Activated naive CD4-positive, alpha-beta T cell treated with anti-CD3 and anti-CD28 coated beads, Interleukin-2, amount 10 ng/mL, durations not matched to agents 7 days and 5 days (primary cell): ENCODE measurements around the gene CLDN14.

ENCODE experiments used
- CTCF ChIA-PET: fragments of 350-600 bp; sonication (Branson Sonifier 250); formaldehyde crosslinking; loops from one replicate; lab custom pipeline; 2021; ENCODE audit warnings: antibody characterized with exemption; lab: Charles Lee
- DNase-seq: peaks from one replicate; pipeline ENCODE4 v3.0.0-alpha.2; 2020
- H3K27ac Mint-ChIP-seq: one replicate; pipeline ENCODE4 v1.8.0; 2021; ENCODE audit warnings: mild to moderate bottlenecking, moderate library complexity, mixed read lengths
- H3K27me3 Mint-ChIP-seq: one replicate; pipeline ENCODE4 v1.8.0; 2021; ENCODE audit warnings: mild to moderate bottlenecking, mixed read lengths
- H3K36me3 Mint-ChIP-seq: one replicate; pipeline ENCODE4 v1.8.0; 2021; ENCODE audit warnings: mixed read lengths
- H3K4me1 Mint-ChIP-seq: one replicate; pipeline ENCODE4 v1.8.0; 2021; ENCODE audit warnings: mixed read lengths
- H3K4me3 Mint-ChIP-seq: one replicate; pipeline ENCODE4 v1.8.0; 2021; ENCODE audit warnings: mild to moderate bottlenecking, moderate library complexity, mixed read lengths
- H3K9me3 Mint-ChIP-seq: one replicate; pipeline ENCODE4 v1.8.0; 2021; ENCODE audit warnings: mixed read lengths

Gene CLDN14

GRCh38 chr21:36509973-36510664, 30.2 kb upstream of the CLDN14 start:
- CTCF ChIA-PET: no interaction called here
- H3K4me1 Mint-ChIP-seq: peaks cover 3% of the 10 kb centered on the region
- H3K36me3 Mint-ChIP-seq: no peaks in the 10 kb centered on the region
- H3K27me3 Mint-ChIP-seq: peaks cover 11% of the 10 kb centered on the region
- DNase-seq: no peak
- no peak overlapping the region for H3K4me3 Mint-ChIP-seq
- no peak overlapping the region for H3K27ac Mint-ChIP-seq
- H3K9me3 Mint-ChIP-seq: no peaks in the 10 kb centered on the region

DNA sequence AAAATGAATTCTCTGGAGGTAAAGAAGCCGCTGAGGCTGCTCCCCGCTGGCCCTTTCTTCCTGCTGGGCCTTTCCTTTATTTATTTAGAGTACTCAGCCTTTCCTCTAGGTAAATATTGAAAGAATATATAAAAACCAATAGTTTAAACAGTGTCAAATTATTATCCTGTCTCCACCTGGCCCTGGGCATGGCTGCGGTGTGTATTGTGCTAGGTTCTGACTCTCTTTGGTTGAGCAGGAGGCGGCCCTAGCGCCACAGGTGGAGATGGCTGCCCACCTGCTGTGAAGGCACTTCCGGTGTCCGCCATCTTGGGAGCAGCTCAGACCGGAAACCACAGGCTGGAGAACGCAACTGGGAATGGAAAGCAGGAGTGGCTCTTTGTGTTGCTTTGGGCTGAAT, 29.0 kb upstream of the CLDN14 start:
- peaks cover 18% of the 10 kb centered on the region for H3K27me3 Mint-ChIP-seq
- peaks cover 3% of the 10 kb centered on the region for H3K4me1 Mint-ChIP-seq
- no peak overlapping the region for H3K4me3 Mint-ChIP-seq
- H3K36me3 Mint-ChIP-seq: no peaks in the 10 kb centered on the region
- CTCF ChIA-PET: no interaction called here
- no peaks in the 10 kb centered on the region for H3K9me3 Mint-ChIP-seq
- no peak overlapping the region for H3K27ac Mint-ChIP-seq
- DNase-seq: no peak

GRCh38 chr21:36507397-36508018, 27.6 kb upstream of the CLDN14 start:
- Mint-ChIP-seq H3K27me3 (peaks cover 18% of the 10 kb centered on the region), H3K36me3 (no peaks in the 10 kb centered on the region), H3K27ac (no peak overlapping the region), H3K4me3 (no peak overlapping the region), H3K9me3 (no peaks in the 10 kb centered on the region), H3K4me1 (peaks cover 3% of the 10 kb centered on the region)
- no peak for DNase-seq
- CTCF ChIA-PET: interaction anchor here (0.5 to 1.0 kb wide), 3 partner anchors 28 to 194 kb away, joined by 3 read pairs; no protein-coding TSS in a partner anchor

DNA sequence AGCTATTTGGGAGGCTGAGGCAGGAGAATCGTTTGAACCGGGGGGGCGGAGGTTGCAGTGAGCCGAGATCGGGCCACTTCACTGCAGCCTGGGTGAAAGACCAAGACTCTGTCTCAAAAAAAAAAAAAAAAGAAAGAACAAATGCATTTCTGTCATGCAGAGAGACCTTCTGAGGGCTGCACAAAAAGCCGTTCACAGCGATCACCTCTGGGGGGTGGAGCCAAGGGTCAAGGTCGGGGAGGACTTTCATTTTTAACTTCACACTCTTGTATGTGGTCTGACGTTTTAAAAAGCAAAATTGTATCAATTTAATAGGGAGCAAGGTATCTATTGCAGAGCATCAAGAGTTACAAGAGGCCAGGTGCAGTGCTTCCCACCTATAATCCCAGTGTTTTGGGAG, 26.6 kb upstream of the CLDN14 start:
- Mint-ChIP-seq H3K27me3 (peaks cover 15% of the 10 kb centered on the region), H3K4me1 (peaks cover 2% of the 10 kb centered on the region), H3K27ac (no peak overlapping the region), H3K36me3 (no peaks in the 10 kb centered on the region), H3K9me3 (no peaks in the 10 kb centered on the region), H3K4me3 (no peak overlapping the region)
- CTCF ChIA-PET: interaction anchor here (1.0 to 1.2 kb wide), 2 partner anchors 183 to 504 kb away, joined by 3 read pairs; no protein-coding TSS in a partner anchor
- DNase-seq: no peak

GRCh38 chr21:36504067-36505058, 24.4 kb upstream of the CLDN14 start:
- CTCF ChIA-PET: interaction anchor here (0.7 to 1.8 kb wide), 10 partner anchors 14 to 436 kb away, joined by 3 to 5 read pairs (median 4); no protein-coding TSS in a partner anchor
- Mint-ChIP-seq H3K36me3 (no peaks in the 10 kb centered on the region), H3K27ac (no peak overlapping the region), H3K9me3 (no peaks in the 10 kb centered on the region), H3K27me3 (peaks cover 7% of the 10 kb centered on the region), H3K4me3 (no peak overlapping the region), H3K4me1 (no peaks in the 10 kb centered on the region)
- peak; percentile 54 for DNase-seq

DNA sequence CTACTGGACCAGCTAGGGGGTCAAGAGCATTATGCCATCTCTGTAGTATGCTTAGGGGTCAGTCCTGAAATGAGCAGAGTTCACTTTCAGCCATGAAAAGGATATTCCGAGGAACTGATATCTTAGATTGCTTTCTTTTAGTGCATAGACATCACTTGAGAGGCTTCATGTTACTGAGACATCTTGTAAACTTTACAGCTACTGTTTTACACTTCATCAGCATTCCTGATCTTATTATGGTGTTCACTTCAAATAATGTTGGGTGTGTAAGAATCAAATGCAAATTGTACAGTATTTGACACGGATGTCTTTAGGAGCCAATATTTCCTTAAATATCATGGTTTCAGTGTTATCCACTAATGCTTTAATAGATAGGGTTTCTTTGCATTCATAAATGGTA, 22.4 kb upstream of the CLDN14 start:
- Mint-ChIP-seq H3K9me3 (peaks cover 5% of the 10 kb centered on the region), H3K36me3 (no peaks in the 10 kb centered on the region), H3K27ac (no peak overlapping the region), H3K27me3 (peaks cover 11% of the 10 kb centered on the region), H3K4me3 (no peak overlapping the region), H3K4me1 (no peaks in the 10 kb centered on the region)
- CTCF ChIA-PET: interaction anchor here (0.7 to 2.3 kb wide), 5 partner anchors 10 to 436 kb away, joined by 3 to 9 read pairs (median 4); no protein-coding TSS in a partner anchor
- DNase-seq: no peak

GRCh38 chr21:36501589-36501892, 21.6 kb upstream of the CLDN14 start:
- Mint-ChIP-seq H3K4me1 (no peaks in the 10 kb centered on the region), H3K4me3 (no peak overlapping the region), H3K27me3 (peaks cover 11% of the 10 kb centered on the region), H3K27ac (no peak overlapping the region), H3K9me3 (peaks cover 6% of the 10 kb centered on the region), H3K36me3 (no peaks in the 10 kb centered on the region)
- CTCF ChIA-PET: interaction anchor here (0.7 to 2.3 kb wide), 3 partner anchors 129 to 437 kb away, joined by 3 to 9 read pairs (median 3); no protein-coding TSS in a partner anchor
- DNase-seq: no peak

DNA sequence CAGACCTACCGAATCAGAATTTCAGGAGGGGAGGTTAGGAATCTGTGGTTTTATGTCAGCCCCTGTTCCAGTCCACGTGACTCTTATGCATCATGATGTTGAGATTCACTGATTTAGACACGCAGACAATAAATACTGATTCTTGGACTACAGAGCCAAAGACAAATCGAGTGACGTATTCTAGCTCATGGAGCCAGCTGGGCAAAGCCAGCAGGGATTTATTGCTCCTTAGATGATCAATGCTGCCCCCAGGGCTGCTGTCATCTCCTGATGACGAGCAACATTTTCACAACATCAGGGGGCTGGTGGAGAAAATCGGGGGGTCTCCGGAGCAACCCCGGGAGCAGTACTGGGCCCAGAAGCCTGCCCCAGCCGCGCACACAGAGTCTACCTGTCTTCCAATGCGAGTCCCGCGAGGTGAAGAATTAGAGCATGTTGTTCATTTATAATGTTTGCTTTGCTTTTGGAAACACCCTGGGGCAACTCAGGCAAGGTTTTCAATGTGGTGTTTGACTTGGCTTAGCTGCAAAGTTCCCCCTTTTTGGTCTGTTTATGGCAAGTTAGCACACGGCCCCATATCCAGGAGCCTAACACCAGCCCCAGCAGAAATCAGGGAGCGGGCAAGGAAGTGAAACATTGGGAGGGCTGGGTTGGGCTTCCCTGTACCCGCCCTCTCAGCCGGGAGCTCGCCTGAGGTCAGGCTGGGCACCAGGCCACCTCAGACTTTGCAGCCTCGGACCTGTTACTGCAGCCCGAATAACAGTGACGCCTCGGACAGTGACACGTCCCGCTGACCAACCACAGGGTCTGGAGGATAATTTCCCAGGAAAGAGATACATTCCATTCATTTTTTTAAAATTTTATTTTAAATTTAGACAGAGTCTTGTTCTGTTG, 19.9 kb upstream of the CLDN14 start:
- peaks cover 10% of the 10 kb centered on the region for H3K27me3 Mint-ChIP-seq

GRCh38 chr21:36494557-36494956, 14.6 kb upstream of the CLDN14 start:
- no peak for DNase-seq
- Mint-ChIP-seq H3K27me3 (peaks cover 19% of the 10 kb centered on the region), H3K4me3 (no peak overlapping the region), H3K36me3 (peaks cover 2% of the 10 kb centered on the region), H3K9me3 (peaks cover 15% of the 10 kb centered on the region), H3K4me1 (no peaks in the 10 kb centered on the region), H3K27ac (no peak overlapping the region)
- CTCF ChIA-PET: no interaction called here

More for the DNA sequence above, 19.9 kb upstream of the CLDN14 start:
- CTCF ChIA-PET: no interaction called here
- no peak for DNase-seq
- H3K4me1 Mint-ChIP-seq: no peaks in the 10 kb centered on the region
- H3K36me3 Mint-ChIP-seq: peaks cover 2% of the 10 kb centered on the region
- H3K27ac Mint-ChIP-seq: no peak overlapping the region
- peaks cover 15% of the 10 kb centered on the region for H3K9me3 Mint-ChIP-seq
- no peak overlapping the region for H3K4me3 Mint-ChIP-seq

- Mint-ChIP-seq H3K36me3 (peaks cover 2% of the 10 kb centered on the region), H3K27me3 (peaks cover 17% of the 10 kb centered on the region), H3K9me3 (peaks cover 8% of the 10 kb centered on the region), H3K4me1 (no peaks in the 10 kb centered on the region), H3K27ac (no peak overlapping the region), H3K4me3 (no peak overlapping the region)
- CTCF ChIA-PET: interaction anchor here (1.6 kb wide), 1 partner anchor 12 kb away, joined by 4 read pairs; no protein-coding TSS in a partner anchor
- no peak for DNase-seq
These were observed 11.4 kb upstream of the CLDN14 start for GRCh38 chr21:36491209-36491910.

- no peaks in the 10 kb centered on the region for H3K36me3 Mint-ChIP-seq
- H3K9me3 Mint-ChIP-seq: no peaks in the 10 kb centered on the region
- H3K4me1 Mint-ChIP-seq: no peaks in the 10 kb centered on the region
- peaks cover 17% of the 10 kb centered on the region for H3K27me3 Mint-ChIP-seq
- DNase-seq: no peak
- H3K4me3 Mint-ChIP-seq: no peak overlapping the region
- CTCF ChIA-PET: interaction anchor here (1.6 kb wide), 1 partner anchor 14 kb away, joined by 4 read pairs; no protein-coding TSS in a partner anchor
- H3K27ac Mint-ChIP-seq: no peak overlapping the region
These were observed 9.8 kb upstream of the CLDN14 start for GRCh38 chr21:36489776-36490165.

DNA sequence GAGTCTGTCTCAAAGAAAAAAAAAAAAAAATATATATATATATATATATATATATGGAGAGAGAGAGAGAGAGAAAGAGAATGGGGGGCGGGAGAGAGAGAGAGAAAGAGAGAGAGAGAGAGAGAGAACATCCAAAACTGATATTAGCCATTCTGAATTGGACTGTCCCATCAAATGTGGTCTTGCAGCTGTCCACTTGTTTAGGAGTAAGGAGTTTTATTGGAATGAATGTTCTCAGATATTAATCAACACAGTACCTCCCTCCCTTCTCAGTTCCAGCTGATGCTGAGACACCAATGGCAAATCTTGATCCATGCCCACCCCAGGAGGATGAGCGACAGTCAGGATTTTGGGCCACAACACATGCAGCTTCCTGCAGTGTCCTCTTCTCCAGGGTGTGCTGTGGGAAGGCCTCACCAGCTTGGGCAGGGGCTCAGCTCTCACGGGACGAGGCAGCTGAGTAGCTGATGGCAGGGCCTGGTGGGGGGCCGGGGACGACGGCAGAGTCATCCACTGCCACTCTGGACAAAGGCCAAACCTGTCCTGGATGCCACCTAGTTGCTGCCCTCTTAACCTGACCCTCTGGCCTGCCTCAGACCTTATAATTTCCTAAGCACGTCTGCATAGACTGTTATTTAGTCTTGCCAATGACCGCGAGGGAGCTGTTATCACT, 9.3 kb upstream of the CLDN14 start:
- no peak for DNase-seq
- Mint-ChIP-seq H3K9me3 (no peaks in the 10 kb centered on the region), H3K27ac (no peak overlapping the region), H3K27me3 (peaks cover 17% of the 10 kb centered on the region), H3K4me3 (no peak overlapping the region), H3K36me3 (no peaks in the 10 kb centered on the region), H3K4me1 (no peaks in the 10 kb centered on the region)
- CTCF ChIA-PET: interaction anchor here (1.6 kb wide), 1 partner anchor 14 kb away, joined by 4 read pairs; no protein-coding TSS in a partner anchor
